Duodenal mucosa (tissue), 2 donors: Measurements from ENCODE around the gene GLG1.
"Not testable (repeated sequence)": the region's sequence is repeated elsewhere in the genome, so short reads cannot be mapped to it uniquely, and the experiment has no call there.

Experiments used
- H3K27ac ChIP-seq: one replicate; pipeline ENCODE4 v1.7.0; 2013; ENCODE audit warnings: low read depth, low read length
- H3K27me3 ChIP-seq, 2 donors: one replicate each; pipeline ENCODE4 v1.7.0; 2013; ENCODE audit warnings: low read length in 2 of 2, control low read depth in 1 of 2; ENCODE audit not compliant: insufficient read depth in 2 of 2, control insufficient read depth in 1 of 2
- H3K36me3 ChIP-seq, 2 donors: one replicate each; pipeline ENCODE4 v1.7.0; 2013; ENCODE audit warnings: low read length in 2 of 2, control low read depth in 1 of 2; ENCODE audit not compliant: insufficient read depth in 2 of 2, control insufficient read depth in 1 of 2
- H3K4me1 ChIP-seq, 2 donors: one replicate each; pipeline ENCODE4 v1.7.0; 2013; ENCODE audit warnings: low read length in 2 of 2, control low read depth in 1 of 2; ENCODE audit not compliant: insufficient read depth in 2 of 2, control insufficient read depth in 1 of 2
- H3K4me3 ChIP-seq, 2 donors: one replicate each; pipeline ENCODE4 v1.7.0; 2013; ENCODE audit warnings: low read length in 2 of 2, low read depth in 1 of 2
- H3K9ac ChIP-seq, 2 donors: one replicate each; pipeline ENCODE4 v1.7.0; 2013; ENCODE audit warnings: low read length in 2 of 2, low read depth in 1 of 2
- H3K9me3 ChIP-seq, 2 donors: one replicate each; pipeline ENCODE4 v1.7.0; 2013; ENCODE audit warnings: low read length in 2 of 2, control low read depth in 1 of 2; ENCODE audit not compliant: control insufficient read depth in 1 of 2

The GLG1 gene

DNA sequence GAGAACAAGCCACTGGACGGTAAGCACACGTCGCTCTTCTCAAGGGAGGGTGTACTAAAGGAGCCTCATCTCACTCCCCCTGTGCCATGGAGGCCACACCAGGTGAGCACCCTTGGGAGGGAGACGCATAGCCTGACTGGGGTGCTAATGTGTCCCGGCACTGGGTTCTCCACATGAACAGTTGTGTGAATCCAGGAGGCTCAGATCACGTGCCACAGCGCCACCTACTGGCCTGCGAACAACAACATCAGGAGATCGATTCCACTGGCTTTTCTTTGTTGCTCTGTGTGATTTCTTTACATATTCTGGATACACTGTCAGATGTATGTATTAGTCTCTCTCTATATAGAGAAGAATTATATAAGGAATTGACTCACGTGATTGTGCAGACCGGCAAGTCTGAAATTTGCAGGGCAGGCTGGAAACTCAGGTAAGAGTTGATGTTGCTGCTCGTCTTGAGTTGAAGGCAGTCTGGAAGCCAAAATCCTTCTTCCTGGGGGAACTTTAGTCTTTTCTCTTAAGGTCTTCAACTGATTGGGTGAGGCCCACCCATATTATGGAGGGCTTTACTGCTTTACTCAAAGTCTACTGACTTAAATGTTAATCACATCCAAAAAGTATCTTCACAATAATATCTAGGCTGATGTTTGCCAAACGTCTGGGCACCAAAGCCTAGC is 176.7 kb downstream of the GLG1 start:
- H3K9ac ChIP-seq, H3K36me3 ChIP-seq, H3K4me1 ChIP-seq, H3K27ac ChIP-seq, H3K27me3 ChIP-seq, H3K4me3 ChIP-seq, H3K9me3 ChIP-seq: not testable (repeated sequence)

DNA sequence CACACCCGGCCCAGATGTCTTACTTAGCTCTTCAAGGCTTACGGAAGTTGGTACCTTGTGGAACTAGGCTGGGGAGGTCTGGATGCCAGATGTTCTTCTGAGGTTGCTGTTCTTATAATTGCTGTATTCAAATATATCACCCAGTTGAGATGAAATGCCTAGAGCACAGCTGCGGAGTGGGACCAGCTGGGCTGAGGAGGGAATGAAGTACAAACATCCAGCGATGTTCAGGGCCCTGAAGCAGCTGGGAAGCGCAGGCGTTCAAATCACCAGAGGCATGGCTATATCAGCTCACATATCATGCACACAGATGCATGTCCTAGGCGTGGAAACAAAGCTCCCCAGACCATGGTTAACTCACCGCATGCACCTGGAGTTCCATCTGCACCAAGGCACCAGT is 178.4 kb downstream of the GLG1 start:
- not testable (repeated sequence) for H3K27ac ChIP-seq, H3K9ac ChIP-seq, H3K27me3 ChIP-seq, H3K4me3 ChIP-seq, H3K9me3 ChIP-seq, H3K4me1 ChIP-seq, H3K36me3 ChIP-seq

DNA sequence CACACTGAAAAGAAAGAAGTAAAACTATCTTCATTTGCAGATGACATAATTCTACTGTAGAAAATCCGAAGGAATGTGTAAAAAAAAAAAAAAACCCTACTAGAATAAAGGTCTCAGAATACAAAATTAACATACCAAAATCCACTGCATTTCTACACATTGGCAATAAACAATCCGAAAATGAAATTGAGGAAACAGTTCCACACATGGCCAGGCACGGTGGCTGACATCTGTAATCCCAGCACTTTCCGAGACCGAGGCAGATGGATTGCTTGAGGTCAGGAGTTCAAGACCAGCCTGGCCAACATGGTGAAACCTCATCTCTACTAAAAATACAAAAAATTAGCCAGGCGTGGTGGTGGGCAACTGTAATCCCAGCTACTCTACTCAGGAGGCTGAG is 181.2 kb downstream of the GLG1 start:
- H3K9ac ChIP-seq, H3K4me3 ChIP-seq, H3K27me3 ChIP-seq: not testable (repeated sequence)

DNA sequence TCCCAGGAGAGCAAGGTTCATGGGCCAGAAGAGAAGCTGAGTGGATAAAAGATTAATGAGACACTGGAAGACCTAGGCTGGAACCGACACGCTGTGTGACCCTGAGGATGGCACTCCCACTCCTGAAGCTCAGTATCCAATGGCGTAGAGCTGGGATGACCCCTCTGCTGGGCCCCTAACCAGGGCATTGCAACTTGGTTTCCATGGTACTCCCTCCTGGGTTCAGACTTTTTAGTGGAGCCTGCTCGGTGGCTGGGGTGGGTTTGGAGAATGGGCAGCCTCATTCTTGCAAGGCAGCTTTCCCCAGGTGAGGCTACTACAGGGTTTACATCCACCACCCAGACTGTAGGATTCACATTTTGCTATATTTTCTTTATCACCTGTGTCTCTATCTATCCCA is 183.2 kb downstream of the GLG1 start:
- H3K27ac ChIP-seq, H3K27me3 ChIP-seq, H3K4me1 ChIP-seq, H3K4me3 ChIP-seq, H3K9ac ChIP-seq, H3K36me3 ChIP-seq, H3K9me3 ChIP-seq: not testable (repeated sequence)

More for the DNA sequence above, 181.2 kb downstream of the GLG1 start:
- not testable (repeated sequence) for H3K4me1 ChIP-seq, H3K9me3 ChIP-seq, H3K36me3 ChIP-seq, H3K27ac ChIP-seq

DNA sequence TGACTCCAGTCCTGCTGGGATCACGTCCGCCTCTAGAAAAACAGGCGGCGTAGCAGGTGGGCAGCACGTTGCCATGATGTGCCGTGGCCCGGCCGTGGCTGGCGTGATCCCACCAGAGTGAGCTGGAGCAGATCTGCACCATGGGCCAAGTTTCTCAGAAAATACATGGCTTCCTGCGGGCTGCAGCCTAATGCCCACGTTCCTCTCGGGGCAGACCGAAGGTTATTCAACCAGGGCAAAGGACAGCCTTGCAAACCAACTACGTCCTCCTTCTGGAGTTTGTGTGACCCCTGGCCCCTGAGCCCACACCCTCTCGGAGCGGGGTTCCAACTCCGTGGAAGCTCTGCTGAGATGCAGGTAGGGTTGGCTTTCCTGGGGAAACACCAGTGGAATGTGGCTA is 184.8 kb downstream of the GLG1 start:
- H3K4me3 ChIP-seq, H3K9ac ChIP-seq, H3K4me1 ChIP-seq, H3K36me3 ChIP-seq, H3K9me3 ChIP-seq, H3K27ac ChIP-seq, H3K27me3 ChIP-seq: not testable (repeated sequence)

DNA sequence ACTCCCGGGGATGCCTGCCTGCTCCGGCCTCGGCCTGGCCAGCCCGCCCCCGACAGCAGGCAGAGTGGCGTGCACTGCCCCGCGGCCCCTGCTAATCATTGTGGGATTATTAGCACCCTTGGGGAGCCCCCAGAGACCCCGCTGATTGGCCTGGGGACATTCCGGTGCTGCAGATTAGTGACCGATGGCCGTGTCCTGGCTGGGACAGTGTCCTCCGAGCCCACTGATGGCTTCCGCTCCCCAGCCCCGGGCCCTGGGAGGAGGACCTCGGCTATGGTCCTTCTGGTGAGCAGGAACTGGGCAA is 185.5 kb downstream of the GLG1 start:
- H3K27ac ChIP-seq, H3K9ac ChIP-seq, H3K9me3 ChIP-seq, H3K4me1 ChIP-seq, H3K4me3 ChIP-seq, H3K36me3 ChIP-seq, H3K27me3 ChIP-seq: not testable (repeated sequence)

DNA sequence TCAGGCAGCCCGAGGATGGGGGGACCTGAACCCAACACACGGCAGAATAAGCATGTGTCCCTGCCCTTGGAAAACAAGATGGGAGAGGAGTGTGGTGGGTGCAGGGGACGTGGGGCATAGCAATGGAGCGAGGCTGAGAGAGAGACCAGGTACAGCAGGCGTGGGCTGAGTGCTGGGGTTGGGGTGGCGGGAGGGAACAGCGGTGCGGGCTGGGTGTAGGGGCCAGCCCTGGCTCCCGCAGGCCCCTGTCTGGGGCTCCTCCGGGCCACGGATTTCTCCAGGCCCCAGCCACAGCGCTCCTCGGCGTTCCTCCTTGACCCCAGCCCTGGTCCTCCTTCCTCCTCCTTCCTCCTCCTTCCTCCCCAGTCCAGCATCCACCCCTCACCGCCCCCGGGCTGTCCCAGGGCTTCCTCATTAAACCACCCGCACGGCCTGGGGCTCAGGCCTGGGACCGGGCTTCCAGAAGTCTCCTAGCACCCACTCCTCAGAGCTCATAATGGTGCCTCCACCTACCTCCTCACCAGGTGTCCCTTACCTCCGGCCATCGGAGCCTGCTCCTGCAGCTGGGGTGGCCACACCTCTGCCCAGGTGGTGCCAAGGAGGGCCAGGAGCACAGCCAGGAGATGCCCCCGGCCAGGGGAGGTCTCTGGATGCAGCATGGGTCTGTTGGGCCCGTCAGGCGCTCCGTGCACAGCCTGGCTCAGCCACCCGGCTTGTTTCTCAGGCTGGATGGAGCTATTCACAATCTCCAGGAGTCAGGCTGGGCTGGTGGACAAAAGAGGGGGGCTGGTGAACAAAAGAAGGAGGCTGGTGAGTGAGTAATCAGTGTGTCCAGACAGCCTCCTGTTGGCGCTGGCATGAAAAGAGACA is 186.1 kb downstream of the GLG1 start, which contains the start of gene CLEC18B:
CLEC18B (minus strand) TSS at position 867 of the 870 bp plus-strand sequence; CDS start at position 659, 208 bp downstream.
- not testable (repeated sequence) for H3K4me3 ChIP-seq, H3K36me3 ChIP-seq, H3K9me3 ChIP-seq, H3K27ac ChIP-seq, H3K4me1 ChIP-seq, H3K27me3 ChIP-seq, H3K9ac ChIP-seq

DNA sequence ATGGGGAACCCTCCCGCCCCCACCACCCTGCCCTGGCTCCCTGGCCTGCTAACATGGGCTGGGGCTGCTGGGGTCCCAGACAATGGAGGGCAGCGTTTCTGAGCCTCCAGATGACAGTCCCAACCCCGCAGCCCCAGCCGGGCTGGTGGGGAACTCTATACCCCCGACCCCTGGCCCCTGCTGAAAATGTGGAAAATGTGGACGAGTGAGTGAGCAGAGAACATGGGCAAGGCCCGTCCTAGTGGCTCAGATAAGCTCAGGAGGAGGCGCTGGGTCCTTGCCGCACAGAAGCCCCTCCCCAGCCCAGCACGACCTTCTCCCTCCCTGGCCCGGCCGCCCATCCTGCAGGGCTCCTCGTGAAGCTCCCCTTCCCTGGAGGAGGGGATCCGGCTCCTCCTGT is 187.1 kb downstream of the GLG1 start:
- H3K9me3 ChIP-seq, H3K9ac ChIP-seq, H3K4me1 ChIP-seq, H3K4me3 ChIP-seq, H3K36me3 ChIP-seq, H3K27ac ChIP-seq, H3K27me3 ChIP-seq: not testable (repeated sequence)

DNA sequence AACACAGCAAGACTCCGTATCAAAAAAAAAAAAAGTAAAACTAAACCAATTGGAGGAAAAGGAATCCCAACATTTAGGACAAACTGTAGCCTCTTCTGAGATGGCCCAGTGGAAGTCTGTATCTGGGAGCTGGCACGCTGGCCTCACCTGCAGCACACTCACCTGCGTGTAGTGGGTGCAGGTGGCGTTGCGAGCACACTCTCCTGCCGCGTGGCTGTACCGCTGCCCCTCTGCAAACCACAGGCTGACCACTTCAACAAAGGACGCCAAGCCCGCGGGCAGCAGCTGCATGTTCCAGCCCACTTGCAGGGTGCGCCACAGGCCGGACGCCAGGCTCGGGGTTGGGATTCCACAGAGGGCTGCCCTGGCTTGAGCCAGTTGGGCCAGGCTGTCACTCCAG is 189.0 kb downstream of the GLG1 start:
- H3K27ac ChIP-seq, H3K9ac ChIP-seq, H3K9me3 ChIP-seq, H3K27me3 ChIP-seq, H3K4me3 ChIP-seq, H3K36me3 ChIP-seq, H3K4me1 ChIP-seq: not testable (repeated sequence)

DNA sequence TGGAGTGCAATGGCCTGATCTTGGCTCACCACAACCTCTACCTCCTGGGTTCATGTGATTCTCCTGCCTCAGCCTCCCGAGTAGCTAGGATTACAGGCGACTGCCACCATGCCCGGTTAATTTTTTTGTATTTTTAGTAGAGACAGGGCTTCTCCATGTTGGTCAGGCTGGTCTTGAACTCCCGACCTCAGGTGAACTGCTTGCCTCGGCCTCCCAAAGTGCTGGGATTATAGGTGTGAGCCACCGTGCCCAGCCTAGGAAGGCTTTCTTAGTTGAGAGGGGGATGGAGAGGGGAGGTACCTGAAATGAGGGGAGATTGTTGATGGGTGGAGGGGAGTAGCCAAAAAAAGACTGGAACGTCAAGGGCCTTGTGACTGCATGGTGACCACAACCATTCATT is 193.0 kb downstream of the GLG1 start:
- not testable (repeated sequence) for H3K9me3 ChIP-seq, H3K36me3 ChIP-seq, H3K27ac ChIP-seq, H3K4me3 ChIP-seq, H3K4me1 ChIP-seq, H3K27me3 ChIP-seq, H3K9ac ChIP-seq
